ENCODE measurements around the gene FAM171A1.
"Not testable (repeated sequence)": the region's sequence is repeated elsewhere in the genome, so short reads cannot be mapped to it uniquely, and the experiment has no call there.

FAM171A1 gene

GRCh38 chr10:15341502-15342128 lies 29.5 kb downstream of the FAM171A1 start:
- no peak for DNase-seq

- no peak for DNase-seq
Observed at GRCh38 chr10:15339892-15340291, 31.2 kb downstream of the FAM171A1 start.

GRCh38 chr10:15337441-15337923 lies 33.6 kb downstream of the FAM171A1 start:
- not testable (repeated sequence) for DNase-seq

GRCh38 chr10:15336211-15336610 lies 34.9 kb downstream of the FAM171A1 start:
- DNase-seq: no peak

- no peak for DNase-seq
Observed at GRCh38 chr10:15335508-15335907, 35.6 kb downstream of the FAM171A1 start.

- no peak for DNase-seq
Observed at GRCh38 chr10:15334650-15335323, 36.3 kb downstream of the FAM171A1 start.

- no peak for DNase-seq
Observed at GRCh38 chr10:15333909-15334649, 37.0 kb downstream of the FAM171A1 start.

GRCh38 chr10:15333181-15333580 lies 37.9 kb downstream of the FAM171A1 start:
- not testable (repeated sequence) for DNase-seq

- no peak for DNase-seq
Observed at GRCh38 chr10:15331461-15331860, 39.6 kb downstream of the FAM171A1 start.

- no peak for DNase-seq
Observed at GRCh38 chr10:15329437-15329836, 41.7 kb downstream of the FAM171A1 start.

GRCh38 chr10:15325944-15326284 lies 45.2 kb downstream of the FAM171A1 start:
- DNase-seq: no peak

GRCh38 chr10:15325243-15325943 lies 45.7 kb downstream of the FAM171A1 start:
- DNase-seq: no peak

GRCh38 chr10:15324611-15325010 lies 46.5 kb downstream of the FAM171A1 start:
- DNase-seq: no peak

- no peak for DNase-seq
Observed at GRCh38 chr10:15324113-15324512, 47.0 kb downstream of the FAM171A1 start.

- no peak for DNase-seq
Observed at GRCh38 chr10:15322356-15322755, 48.7 kb downstream of the FAM171A1 start.

- DNase-seq: no peak
Observed at GRCh38 chr10:15321431-15322341, 49.4 kb downstream of the FAM171A1 start.

GRCh38 chr10:15320522-15321203 lies 50.4 kb downstream of the FAM171A1 start:
- no peak for DNase-seq

- DNase-seq: no peak
Observed at GRCh38 chr10:15320118-15320517, 51.0 kb downstream of the FAM171A1 start.

GRCh38 chr10:15316871-15317464 lies 54.1 kb downstream of the FAM171A1 start:
- DNase-seq: no peak

- no peak for DNase-seq
Observed at GRCh38 chr10:15316145-15316544, 54.9 kb downstream of the FAM171A1 start.

GRCh38 chr10:15315286-15315685 lies 55.8 kb downstream of the FAM171A1 start:
- no peak for DNase-seq

All from GDM1 (cell line).